ENCODE measurements around the gene HELZ.
"Not testable (repeated sequence)": the region's sequence is repeated elsewhere in the genome, so short reads cannot be mapped to it uniquely, and the experiment has no call there.

Gene HELZ, protein sequence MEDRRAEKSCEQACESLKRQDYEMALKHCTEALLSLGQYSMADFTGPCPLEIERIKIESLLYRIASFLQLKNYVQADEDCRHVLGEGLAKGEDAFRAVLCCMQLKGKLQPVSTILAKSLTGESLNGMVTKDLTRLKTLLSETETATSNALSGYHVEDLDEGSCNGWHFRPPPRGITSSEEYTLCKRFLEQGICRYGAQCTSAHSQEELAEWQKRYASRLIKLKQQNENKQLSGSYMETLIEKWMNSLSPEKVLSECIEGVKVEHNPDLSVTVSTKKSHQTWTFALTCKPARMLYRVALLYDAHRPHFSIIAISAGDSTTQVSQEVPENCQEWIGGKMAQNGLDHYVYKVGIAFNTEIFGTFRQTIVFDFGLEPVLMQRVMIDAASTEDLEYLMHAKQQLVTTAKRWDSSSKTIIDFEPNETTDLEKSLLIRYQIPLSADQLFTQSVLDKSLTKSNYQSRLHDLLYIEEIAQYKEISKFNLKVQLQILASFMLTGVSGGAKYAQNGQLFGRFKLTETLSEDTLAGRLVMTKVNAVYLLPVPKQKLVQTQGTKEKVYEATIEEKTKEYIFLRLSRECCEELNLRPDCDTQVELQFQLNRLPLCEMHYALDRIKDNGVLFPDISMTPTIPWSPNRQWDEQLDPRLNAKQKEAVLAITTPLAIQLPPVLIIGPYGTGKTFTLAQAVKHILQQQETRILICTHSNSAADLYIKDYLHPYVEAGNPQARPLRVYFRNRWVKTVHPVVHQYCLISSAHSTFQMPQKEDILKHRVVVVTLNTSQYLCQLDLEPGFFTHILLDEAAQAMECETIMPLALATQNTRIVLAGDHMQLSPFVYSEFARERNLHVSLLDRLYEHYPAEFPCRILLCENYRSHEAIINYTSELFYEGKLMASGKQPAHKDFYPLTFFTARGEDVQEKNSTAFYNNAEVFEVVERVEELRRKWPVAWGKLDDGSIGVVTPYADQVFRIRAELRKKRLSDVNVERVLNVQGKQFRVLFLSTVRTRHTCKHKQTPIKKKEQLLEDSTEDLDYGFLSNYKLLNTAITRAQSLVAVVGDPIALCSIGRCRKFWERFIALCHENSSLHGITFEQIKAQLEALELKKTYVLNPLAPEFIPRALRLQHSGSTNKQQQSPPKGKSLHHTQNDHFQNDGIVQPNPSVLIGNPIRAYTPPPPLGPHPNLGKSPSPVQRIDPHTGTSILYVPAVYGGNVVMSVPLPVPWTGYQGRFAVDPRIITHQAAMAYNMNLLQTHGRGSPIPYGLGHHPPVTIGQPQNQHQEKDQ (N-terminal part only)

DNA sequence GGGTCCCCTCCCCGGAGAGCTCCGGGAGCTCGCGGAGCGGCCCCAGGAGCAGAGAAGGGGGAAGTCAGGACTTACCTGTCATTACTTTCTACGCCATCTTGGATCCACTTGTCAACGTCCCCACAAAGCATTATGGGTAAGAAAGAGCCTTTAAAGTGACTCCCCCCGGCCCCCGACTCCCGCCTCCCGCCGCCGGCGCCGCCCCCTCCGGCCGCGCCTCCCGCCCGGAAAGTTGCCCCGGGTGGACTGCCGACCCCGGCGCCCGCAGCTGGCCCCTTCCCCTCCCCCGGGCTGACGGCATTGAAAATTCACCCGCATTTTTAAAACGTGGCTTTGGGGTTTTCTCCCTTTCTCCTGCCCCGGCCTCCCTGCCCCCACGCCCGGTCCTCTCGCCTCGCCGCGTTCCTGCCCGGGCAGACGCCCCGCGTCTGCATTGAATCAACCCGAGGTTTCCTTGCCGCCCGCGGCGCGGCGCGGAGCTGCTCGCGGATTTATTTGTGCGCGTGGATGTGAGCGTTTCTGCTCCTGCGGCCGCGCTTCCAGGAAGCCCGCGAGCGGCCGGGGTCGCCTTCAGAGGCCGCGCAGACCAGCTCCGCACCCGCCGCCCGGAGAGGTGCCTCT is at the start of gene HELZ:
Gene HELZ, minus strand, starts transcription at position 124 of the 621 bp plus-strand sequence. CDS start 26,392 bp downstream, outside the sequence.
- DNase-seq (ENCODE audit: low spot score) = peak; percentile 86

DNA sequence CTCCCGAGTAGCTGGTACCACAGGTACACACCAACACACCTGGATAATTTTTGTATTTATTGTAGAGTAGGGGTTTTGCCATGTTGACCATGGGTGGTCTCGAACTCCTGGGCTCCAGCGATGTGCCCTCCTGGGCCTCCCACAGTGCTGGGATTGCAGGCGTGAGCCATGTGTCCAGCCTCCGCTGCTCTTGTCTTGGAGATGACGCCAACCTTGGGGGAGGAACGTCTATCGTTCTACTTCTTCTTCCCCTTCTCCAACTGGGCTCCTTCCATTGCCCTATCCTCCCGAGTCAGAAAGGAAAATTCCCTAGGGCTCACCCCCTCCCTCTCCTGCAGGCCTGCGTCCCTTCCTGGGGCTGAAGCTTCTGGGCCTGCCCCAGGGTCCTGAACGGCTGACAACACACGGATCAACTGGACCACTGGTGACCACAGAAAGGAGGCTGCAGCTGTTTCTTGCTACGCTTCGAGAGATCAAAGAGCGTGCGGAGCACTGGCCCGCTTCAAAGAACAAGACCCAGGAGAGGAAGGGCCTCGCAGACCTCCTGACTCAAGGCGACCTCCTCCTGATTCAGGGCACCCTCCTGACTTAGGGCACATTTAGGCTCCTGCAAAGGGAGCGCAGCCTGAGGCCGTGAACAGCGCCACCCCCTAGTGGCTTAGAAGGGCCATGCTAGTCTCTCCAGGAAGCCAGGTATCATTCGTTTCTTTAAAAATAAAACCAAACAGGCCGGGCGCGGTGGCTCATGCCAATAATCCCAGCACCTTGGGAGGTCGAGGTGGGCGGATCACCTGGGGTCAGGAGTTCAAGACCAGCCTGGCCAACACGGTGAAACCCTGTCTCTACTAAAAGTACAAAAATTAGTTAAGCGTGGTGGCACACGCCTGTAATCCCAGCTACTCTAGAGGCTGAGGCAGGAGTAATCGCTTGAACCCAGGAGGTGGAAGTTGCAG is 48.5 kb upstream of the HELZ start:
- peak; percentile 52 for DNase-seq (ENCODE audit: low spot score)

DNA sequence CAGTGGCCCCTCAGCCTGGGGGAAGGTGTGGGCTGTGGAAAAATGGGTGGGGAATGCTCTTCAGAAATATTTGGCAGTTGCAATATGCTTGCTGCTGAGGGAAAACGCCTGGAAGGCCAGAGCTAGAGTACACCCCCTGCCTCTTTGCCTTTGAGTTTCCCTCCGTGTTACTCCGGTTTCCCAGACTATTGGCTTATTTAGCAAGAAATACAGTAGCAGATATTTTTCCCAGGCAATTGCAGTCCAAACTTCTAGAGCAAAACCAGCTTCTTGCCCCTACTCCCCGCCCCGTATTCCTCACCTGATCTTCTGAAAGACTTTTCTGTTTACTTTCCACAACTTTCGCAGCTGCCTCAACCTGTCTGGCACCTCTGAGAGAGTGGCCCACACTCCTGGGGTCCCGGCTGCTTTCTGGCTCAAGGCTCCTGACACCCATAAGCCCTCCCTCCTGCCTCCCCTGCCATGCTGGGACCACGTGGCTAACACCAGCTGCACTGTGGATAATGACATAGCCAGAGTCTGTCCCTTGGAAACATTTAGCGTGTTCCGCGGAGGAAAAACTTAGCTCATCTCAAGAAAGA is 45.8 kb upstream of the HELZ start:
- no peak for DNase-seq (ENCODE audit: low spot score)

DNA sequence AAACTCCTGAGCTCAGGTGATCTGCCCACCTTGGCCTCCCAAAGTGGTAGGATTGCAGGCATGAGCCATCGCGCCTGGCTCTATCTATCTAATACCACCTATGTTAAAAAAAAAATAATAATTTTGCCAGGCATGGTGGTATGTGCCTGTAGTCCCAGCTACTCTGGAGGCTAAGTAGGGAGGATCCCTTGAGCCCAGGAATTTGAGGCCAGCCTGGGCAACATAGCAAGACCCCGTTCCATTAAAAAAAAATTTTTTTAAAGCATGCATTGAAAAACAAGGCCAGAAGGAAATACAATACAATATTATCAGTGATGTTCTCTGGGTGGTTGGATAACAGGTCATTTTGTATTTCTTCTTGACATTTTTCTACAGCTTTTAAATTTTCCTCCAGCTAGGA is 45.2 kb upstream of the HELZ start:
- DNase-seq (ENCODE audit: low spot score) = no peak

DNA sequence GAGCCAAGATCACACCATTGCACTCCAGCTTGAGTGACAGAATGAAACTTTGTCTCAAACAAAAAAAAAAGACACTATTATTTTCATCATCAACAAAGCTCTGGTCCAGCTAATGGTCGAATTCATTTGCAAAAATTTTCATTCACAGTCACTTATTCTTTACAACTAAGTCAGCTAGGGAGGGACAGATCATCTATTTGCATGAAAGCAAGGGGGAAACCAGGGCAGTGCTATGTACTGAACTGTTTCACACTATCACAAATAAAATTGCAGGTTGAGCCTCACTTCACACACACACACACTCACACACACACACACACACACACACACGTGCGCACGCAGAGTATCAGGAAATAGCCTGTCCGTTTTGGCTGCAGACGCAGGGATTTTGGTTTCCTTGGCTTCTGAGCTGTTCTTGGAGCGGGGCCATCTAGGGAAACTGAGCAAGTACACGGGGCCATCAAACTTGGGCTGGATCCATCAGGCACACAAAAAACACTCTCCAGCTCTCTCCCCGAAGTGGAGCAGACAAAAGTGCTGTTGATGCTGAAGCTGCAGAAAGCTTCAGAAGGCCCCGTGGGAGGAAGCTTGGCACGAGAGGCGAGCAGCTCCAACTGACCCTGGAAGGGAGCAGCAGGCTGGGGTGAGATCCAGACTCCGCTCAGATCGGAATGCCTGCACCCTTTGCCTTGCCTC is 44.3 kb upstream of the HELZ start:
- DNase-seq (ENCODE audit: low spot score) = no peak

DNA sequence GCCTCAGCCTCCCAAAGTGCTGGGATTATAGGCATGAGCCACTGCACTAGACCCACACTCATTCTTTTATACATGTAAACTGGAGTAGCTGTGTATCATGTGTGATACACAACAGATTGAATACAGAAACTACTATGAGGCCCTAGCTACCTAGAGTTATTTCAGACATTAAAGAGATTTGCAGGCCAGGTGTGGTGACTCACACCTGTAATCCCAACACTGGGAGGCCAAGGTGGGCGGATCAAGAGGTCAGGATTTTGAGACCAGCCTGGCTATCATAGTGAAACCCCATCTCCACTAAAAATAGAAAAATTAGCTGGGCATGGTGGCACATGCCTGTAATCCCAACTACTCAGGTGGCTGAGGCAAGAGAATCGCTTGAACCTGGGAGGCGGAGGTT is 41.8 kb upstream of the HELZ start:
- DNase-seq (ENCODE audit: low spot score) = not testable (repeated sequence)

DNA sequence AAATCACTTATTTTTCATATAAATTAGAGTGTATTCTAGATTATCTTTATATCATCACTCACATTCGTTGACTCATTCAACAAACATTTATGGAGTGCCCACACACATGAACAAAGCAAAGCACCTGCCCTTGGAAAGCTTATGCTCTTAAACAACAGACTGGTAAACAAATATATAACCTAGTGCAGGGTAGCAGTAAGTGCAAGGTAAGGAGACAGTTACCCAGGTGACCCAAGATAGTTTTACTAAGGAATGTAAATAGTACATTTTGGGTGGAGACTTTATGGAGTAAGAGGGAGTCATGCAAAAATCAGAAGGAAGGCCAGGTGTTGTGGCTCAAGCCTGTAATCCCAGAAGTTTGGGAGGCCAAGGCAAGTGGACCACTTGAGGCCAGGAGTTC is 40.4 kb upstream of the HELZ start:
- no peak for DNase-seq (ENCODE audit: low spot score)

DNA sequence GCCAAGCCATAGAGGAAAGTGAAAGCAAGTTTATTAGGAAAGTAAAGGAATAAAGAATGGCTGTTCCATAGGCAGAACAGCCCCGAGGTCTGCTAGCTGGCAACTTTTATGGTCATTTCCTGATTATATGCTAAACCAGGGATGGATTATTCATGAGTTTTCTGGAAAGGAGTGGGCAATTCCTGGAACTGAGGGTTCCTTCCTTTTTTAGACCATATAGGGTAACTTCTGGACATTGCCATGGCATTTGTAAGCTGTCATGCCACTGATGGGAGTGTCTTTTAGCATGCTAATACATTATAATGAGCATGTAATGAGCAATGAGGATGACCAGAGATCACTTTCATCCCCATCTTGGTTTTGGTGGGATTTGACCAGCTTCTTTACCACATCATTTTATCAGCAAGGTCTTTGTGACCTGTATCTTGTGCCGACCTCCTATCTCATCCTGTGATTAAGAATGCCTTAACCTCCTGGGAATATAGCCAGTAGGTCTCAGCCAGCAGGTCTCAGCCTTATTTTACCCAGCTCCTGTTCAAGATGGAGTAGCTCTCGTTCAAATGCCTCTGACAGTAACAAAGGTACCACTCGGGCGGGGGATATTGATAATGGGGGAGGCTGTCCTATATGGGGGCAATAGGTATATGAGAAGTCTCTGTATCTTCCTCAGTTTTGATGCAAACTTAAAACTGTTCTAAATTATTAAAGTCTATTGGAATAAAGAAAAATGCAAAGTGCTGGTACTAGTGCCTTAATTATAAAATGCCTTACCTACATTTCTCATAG is 38.9 kb upstream of the HELZ start:
- DNase-seq (ENCODE audit: low spot score) = no peak

DNA sequence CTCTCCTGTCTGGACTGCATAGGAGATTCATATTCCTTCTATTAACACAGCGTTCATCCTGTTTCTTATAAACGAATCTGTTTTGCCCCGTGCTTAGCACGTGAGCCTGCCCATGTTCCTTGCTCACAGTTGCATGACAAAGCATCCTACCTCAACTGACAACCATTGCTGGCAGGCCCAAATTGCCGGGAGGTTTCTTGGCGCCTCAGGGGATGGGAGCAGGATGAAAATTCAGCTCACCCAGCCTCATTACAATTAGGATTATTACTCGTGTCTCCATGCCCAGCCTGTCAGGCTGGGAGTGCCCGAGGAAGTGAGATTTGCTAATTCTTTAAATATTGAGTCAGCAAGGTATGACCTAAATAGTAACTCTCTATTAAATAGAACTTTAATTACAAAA is 36.7 kb upstream of the HELZ start:
- no peak for DNase-seq (ENCODE audit: low spot score)

DNA sequence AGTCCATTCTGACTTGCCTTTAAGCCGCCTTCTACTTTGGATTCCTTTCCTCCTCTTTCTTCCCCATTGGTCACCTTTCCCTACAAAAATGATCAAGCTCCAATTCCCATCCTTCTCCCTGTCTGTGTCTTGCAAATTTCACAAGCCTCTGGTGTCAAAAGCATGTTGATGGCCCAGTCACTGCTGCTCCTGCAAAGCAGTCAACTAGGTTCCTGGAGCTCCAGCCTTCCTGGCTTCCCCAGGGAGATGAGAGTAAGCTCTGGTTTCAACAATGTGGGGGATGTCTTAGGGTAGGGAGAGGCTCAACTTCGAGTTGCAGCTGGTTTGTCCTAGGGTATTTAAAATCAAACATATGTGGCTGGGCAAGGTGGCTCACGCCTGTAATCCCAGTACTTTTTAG is 36.1 kb upstream of the HELZ start:
- DNase-seq (ENCODE audit: low spot score) = no peak

DNA sequence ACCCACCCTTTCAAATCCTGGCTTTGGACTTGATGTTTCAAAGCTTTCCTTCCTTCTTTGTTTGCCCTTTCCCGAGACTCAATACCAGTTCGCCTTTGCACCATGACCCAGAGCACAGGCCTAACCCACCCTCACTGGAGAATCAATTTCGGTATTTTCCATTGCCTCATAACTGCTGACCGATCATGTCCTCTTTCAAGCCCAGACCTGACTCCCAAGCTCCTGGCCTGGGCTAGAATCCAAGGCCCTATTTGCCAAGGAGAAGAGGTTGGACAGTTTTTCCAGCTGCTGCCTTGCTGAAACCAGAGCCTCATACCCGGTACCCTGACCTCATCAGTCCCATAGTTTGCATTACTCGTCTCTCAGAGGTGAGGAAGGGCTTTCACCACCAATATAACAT is 35.3 kb upstream of the HELZ start:
- DNase-seq (ENCODE audit: low spot score) = no peak

DNA sequence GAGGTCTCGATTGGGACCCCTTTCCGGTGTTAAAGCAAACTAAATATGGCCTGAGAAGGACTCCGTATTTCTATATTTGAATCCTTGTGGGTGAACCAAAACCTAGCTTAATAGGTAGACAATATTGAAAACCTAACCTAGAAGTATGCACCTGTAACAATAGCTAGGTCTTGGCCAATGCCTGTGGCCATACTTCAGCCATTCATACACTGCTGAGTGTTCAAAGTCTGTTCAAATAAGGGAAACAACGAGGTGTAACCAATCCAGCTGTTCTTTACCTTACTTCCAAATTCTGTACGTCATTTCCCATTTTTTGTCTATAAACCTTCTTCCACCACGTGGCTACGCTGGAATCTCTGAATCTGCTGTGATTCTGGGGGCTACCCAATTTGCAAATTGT is 34.1 kb upstream of the HELZ start:
- no peak for DNase-seq (ENCODE audit: low spot score)

DNA sequence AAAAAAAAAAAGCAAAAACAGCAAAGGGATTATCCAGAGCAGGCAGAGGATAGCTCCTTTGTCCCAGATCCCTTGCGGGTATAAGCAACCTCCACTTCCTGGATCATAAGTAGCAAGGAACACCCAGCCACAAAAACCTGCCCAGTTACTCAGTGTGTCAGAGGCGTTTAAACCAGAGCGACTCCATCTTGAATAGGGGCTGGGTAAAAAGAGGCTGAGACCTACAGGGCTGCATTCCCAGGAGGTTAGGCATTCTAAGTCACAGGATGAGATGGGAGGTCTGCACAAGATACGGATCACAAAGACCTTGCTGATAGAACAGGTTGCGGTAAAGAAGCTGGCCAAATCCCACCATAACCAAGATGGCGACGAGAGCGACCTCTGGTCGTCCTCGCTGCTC is 33.4 kb upstream of the HELZ start:
- no peak for DNase-seq (ENCODE audit: low spot score)

DNA sequence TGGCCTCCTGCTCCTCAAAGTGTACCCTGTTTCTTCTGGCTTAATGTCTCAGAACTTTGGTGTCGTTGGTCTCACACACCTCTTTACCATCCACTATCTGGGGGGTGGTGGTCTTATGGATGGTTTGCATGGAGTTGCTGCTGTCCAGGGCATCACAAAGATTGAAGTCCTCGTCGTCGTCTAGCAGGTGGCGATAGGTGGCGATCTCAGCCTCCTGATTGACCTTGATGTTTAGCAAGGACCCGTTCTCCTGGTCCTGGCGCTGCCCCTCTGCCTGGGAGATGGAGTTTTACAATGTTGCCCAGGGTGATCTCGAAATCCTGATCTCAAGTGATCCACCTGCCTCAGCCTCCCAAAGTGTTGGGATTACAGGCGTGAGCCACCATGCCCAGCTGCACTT is 31.1 kb upstream of the HELZ start:
- DNase-seq (ENCODE audit: low spot score) = no peak

DNA sequence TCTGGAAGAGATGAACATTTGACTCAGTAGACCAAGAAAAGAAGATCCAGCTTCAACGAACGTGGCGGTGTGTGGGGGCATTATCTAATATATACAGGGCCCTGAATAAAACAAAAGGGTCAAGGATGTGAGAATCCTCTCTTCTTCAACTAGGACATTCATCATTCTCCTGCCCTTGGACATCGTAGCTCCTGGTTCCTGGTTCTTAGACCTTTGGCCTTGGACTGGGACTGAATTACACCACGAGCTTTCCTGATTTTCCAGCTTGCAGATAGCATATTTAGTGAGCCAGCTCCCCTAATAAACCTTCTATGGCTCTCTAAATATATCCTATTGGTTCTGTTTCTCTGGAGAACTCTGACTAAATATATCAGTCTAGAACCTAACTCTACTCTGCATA is 29.5 kb upstream of the HELZ start:
- no peak for DNase-seq (ENCODE audit: low spot score)

DNA sequence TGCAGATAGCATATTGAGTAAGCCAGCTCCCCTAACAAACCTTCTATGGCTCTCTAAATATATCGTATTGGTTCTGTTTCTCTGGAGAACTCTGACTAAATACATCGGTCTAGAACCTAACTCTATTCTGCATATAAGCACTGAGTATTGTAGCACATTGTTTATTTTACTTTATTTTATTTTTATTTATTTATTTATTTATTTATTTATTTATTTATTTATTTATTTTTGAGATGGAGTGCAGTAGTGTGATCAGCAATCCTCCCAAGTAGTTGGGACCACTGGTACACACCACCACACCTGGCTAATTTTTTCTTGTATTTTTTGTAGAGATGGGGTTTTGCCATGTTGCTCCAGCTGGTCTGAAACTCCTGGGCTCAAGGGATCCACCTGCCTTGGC is 28.9 kb upstream of the HELZ start:
- DNase-seq (ENCODE audit: low spot score) = no peak

DNA sequence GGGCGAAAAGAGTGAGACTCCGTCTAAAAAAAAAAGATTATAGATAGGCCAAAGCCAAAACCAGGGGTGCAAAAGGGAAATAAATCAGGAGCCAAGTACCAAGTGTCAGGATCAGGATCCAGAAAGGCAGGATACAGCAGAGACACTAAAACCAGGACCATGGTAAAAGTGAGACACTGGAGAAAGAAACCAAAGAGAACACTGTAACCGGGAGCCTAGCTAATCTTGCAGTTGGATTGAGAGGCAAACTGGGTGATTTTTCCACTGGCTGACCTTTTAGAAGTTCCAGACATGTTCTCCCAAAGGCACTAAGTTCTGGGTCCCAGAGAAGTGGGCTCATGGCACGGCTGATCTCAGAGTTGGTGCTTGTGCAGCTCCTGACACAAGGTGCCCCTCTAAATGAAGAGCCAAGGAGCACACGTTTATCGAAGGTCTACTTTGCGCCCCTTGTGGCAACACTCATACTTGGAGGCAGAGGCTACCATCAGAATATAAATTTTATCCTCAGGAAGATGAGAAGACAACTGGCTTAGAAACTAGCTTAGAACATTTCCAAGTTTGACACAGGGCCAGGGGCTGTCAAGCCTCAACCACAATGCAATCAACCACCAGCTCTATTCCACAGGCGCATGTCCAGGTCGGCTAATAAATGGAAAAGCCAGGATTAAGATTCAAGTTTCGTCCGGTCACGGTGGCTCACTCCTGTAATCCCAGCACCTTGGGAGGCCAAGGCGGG is 27.5 kb upstream of the HELZ start:
- DNase-seq (ENCODE audit: low spot score) = no peak

DNA sequence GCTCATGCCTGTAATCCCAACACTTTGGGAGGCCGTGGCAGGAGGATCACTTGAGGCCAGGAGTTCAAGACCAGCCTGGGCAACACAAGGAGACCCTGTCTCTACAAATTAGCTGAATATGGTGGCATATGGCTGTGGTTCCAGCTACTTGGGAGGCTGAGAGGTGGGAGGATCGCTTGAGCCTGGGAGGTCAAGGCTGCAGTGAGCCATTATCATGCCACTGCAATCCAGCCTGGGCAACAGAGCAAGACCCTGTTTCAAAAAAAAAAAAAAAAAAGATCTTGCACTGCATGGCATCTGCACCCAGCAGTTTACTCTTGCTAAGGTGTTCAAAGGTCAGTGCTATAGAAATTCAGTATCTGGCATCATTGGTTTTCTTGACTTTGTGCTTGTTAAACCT is 26.2 kb upstream of the HELZ start:
- DNase-seq (ENCODE audit: low spot score) = not testable (repeated sequence)
